WTC11 (cell line): Measurements from ENCODE around the gene SSBP2. TPM values are rescaled to one million over a fixed set of nuclear protein-coding genes. Genes with fewer than 3 reads are reported as not detected.

Source experiments
- ATAC-seq: fragments of 200-7000 bp; cut with Tn5 transposase; 2 replicates; pipeline ENCODE4 v1.10.0; 2021; ENCODE audit warnings: mild to moderate bottlenecking, moderate library complexity
- CTCF ChIA-PET: fragments of 300-600 bp; sonication (Branson Sonifier 250); formaldehyde crosslinking; loops from one replicate; lab custom pipeline; 2021; ENCODE audit warnings: antibody characterized with exemption; lab: Charles Lee
- POLR2A ChIA-PET: fragments of 350-600 bp; sonication (Branson Sonifier 250); formaldehyde crosslinking; loops from one replicate; lab custom pipeline; 2021; ENCODE audit warnings: antibody characterized with exemption; lab: Charles Lee
- DNase-seq: peaks from one replicate; pipeline ENCODE4 v3.0.0; 2021; ENCODE audit warnings: low spot score
- H3K27ac Mint-ChIP-seq: 2 replicates; pipeline ENCODE4 v1.8.0; 2021; ENCODE audit warnings: mixed read lengths
- H3K27me3 Mint-ChIP-seq: 2 replicates; pipeline ENCODE4 v1.8.0; 2021; ENCODE audit warnings: low read depth, mild to moderate bottlenecking, moderate library complexity, mixed read lengths
- H3K36me3 Mint-ChIP-seq: 2 replicates; pipeline ENCODE4 v1.8.0; 2021; ENCODE audit warnings: mixed read lengths
- H3K4me1 Mint-ChIP-seq: 2 replicates; pipeline ENCODE4 v1.8.0; 2022; ENCODE audit warnings: mixed read lengths
- H3K4me3 Mint-ChIP-seq: 2 replicates; pipeline ENCODE4 v1.8.0; 2021; ENCODE audit warnings: mild to moderate bottlenecking, moderate library complexity, mixed read lengths
- H3K9me3 Mint-ChIP-seq: 2 replicates; pipeline ENCODE4 v1.8.0; 2021; ENCODE audit warnings: mixed read lengths
- ATF1 ChIP-seq: sonication (generic); formaldehyde crosslinking; IDR thresholded peaks from 2 replicates; pipeline ENCODE4 v1.8.1; 2023; ENCODE audit warnings: mild to moderate bottlenecking, moderate library complexity, missing genetic modification reagents
- CBFB ChIP-seq: sonication (generic); formaldehyde crosslinking; IDR thresholded peaks from 2 replicates; pipeline ENCODE4 v1.8.1; 2022; ENCODE audit warnings: mild to moderate bottlenecking, low read depth, missing genetic modification reagents
- ESRRA ChIP-seq: sonication (generic); formaldehyde crosslinking; IDR thresholded peaks from 2 replicates; pipeline ENCODE4 v1.8.1; 2022; ENCODE audit warnings: mild to moderate bottlenecking, missing genetic modification reagents, borderline replicate concordance
- FOXJ3 ChIP-seq: sonication (generic); formaldehyde crosslinking; IDR thresholded peaks from 2 replicates; pipeline ENCODE4 v1.9.0; 2021; ENCODE audit warnings: missing genetic modification reagents, mild to moderate bottlenecking, borderline replicate concordance
- FOXK1 ChIP-seq: sonication (generic); formaldehyde crosslinking; IDR thresholded peaks from 2 replicates; pipeline ENCODE4 v1.8.0; 2022; ENCODE audit warnings: mild to moderate bottlenecking, moderate library complexity, missing genetic modification reagents
- GRHL2 ChIP-seq: fragments of 250-450 bp; sonication (Bioruptor Pico); IDR thresholded peaks from 2 replicates; pipeline ENCODE4 v1.8.0; 2022; ENCODE audit warnings: mild to moderate bottlenecking, moderate library complexity; ENCODE audit not compliant: insufficient replicate concordance, severe bottlenecking
- GTF2I ChIP-seq: fragments of 250-450 bp; sonication (Bioruptor Pico); conservative IDR thresholded peaks from 2 replicates; pipeline ENCODE4 v1.4.0; 2021; ENCODE audit warnings: mild to moderate bottlenecking
- PRRX2 ChIP-seq: fragments of 250-450 bp; sonication (Bioruptor Pico); IDR thresholded peaks from 2 replicates; pipeline ENCODE4 v1.8.0; 2021; ENCODE audit warnings: mild to moderate bottlenecking
- RELA ChIP-seq: sonication (generic); formaldehyde crosslinking; IDR thresholded peaks from 2 replicates; pipeline ENCODE4 v1.8.1; 2022; ENCODE audit warnings: missing genetic modification reagents, mild to moderate bottlenecking, borderline replicate concordance
- TCF7 ChIP-seq: sonication (generic); formaldehyde crosslinking; IDR thresholded peaks from 2 replicates; pipeline ENCODE4 v1.8.0; 2022; ENCODE audit warnings: mild to moderate bottlenecking, low read depth, missing genetic modification reagents, moderate library complexity
- TEAD4 ChIP-seq: sonication (generic); formaldehyde crosslinking; IDR thresholded peaks from 2 replicates; pipeline ENCODE4 v1.8.0; 2022; ENCODE audit warnings: mild to moderate bottlenecking, missing genetic modification reagents
- ZNF416 ChIP-seq: fragments of 250-450 bp; sonication (Bioruptor Pico); IDR thresholded peaks from 2 replicates; pipeline ENCODE4 v1.9.0; 2021; ENCODE audit warnings: mild to moderate bottlenecking, inconsistent platforms
- ZNF423 ChIP-seq: fragments of 250-450 bp; sonication (Bioruptor Pico); IDR thresholded peaks from 2 replicates; pipeline ENCODE4 v2.1.2; 2022; ENCODE audit warnings: mild to moderate bottlenecking, moderate library complexity
- total RNA-seq: library from RNA; stranded (reverse); gene quantifications from 3 replicates; pipeline ENCODE4 v1.2.3, GENCODE V29; 2021
- TF ChIP-seq, protein P1 (sequence below): sonication (generic); formaldehyde crosslinking; IDR thresholded peaks from 2 replicates; pipeline ENCODE4 v1.8.1; 2023; ENCODE audit warnings: mild to moderate bottlenecking, missing genetic modification reagents, borderline replicate concordance
- TF ChIP-seq, protein P2 (sequence below): sonication (generic); formaldehyde crosslinking; IDR thresholded peaks from 2 replicates; pipeline ENCODE4 v1.8.1; 2023; ENCODE audit warnings: mild to moderate bottlenecking, moderate library complexity, missing genetic modification reagents
- TF ChIP-seq, protein P3 (sequence below): sonication (generic); formaldehyde crosslinking; IDR thresholded peaks from 2 replicates; pipeline ENCODE4 v1.8.1; 2022; ENCODE audit warnings: low read depth, mild to moderate bottlenecking, moderate library complexity, missing genetic modification reagents, borderline replicate concordance
- TF ChIP-seq, protein P4 (sequence below): sonication (generic); formaldehyde crosslinking; IDR thresholded peaks from 2 replicates; pipeline ENCODE4 v1.8.1; 2022; ENCODE audit warnings: mild to moderate bottlenecking, moderate library complexity, missing genetic modification reagents
- TF ChIP-seq, protein P5 (sequence below): sonication (generic); formaldehyde crosslinking; IDR thresholded peaks from 2 replicates; pipeline ENCODE4 v1.8.1; 2023; ENCODE audit warnings: mild to moderate bottlenecking, missing genetic modification reagents, moderate library complexity

SSBP2 gene
- total RNA-seq, 1 experiment from 2014 or later: 24.9 TPM

DNA sequence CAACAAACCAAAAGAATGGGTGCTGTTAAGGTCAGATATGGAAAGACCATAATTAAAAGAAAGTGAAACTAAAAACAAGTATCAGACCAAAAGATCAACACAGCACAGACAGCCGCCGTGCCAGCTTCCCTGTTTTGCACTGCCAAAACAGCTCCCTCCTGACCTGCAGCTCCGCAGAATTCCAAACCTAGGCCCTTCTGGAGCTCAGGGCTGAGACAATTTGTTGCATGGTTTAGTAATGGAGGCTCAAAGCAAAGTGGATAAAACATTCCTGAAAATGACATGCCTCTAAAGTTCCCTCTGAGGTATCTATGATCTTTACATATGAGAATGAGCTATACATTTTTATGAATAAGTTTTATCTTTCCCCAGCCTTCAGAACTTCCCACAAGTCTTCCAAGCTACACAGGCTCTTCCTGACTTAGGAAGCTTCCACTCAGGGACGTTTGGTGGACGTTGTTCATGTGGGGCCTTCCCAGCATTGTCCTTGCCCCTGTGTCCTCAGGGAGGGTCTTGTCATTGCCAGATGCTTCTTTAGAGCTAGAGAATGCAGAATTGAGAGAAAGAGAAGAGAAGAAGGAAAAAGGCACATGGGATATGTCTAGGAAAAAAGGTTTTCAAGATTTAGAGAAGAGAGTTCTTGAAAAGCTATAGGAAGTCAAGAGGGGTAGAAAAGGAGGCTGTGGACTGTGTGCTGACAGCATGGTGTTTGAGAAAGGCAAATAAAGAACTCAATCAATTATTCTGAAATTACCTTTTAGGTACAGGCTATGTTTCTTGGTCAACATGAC is 28.4 kb upstream of the SSBP2 start:
- no peaks in the 10 kb centered on the region for H3K27me3 Mint-ChIP-seq
- peaks cover 15% of the 10 kb centered on the region for H3K4me1 Mint-ChIP-seq
- no peak overlapping the region for H3K27ac Mint-ChIP-seq
- DNase-seq: no peak
- H3K9me3 Mint-ChIP-seq: no peaks in the 10 kb centered on the region
- no peaks in the 10 kb centered on the region for H3K36me3 Mint-ChIP-seq
- TF ChIP-seq, protein P1, sequence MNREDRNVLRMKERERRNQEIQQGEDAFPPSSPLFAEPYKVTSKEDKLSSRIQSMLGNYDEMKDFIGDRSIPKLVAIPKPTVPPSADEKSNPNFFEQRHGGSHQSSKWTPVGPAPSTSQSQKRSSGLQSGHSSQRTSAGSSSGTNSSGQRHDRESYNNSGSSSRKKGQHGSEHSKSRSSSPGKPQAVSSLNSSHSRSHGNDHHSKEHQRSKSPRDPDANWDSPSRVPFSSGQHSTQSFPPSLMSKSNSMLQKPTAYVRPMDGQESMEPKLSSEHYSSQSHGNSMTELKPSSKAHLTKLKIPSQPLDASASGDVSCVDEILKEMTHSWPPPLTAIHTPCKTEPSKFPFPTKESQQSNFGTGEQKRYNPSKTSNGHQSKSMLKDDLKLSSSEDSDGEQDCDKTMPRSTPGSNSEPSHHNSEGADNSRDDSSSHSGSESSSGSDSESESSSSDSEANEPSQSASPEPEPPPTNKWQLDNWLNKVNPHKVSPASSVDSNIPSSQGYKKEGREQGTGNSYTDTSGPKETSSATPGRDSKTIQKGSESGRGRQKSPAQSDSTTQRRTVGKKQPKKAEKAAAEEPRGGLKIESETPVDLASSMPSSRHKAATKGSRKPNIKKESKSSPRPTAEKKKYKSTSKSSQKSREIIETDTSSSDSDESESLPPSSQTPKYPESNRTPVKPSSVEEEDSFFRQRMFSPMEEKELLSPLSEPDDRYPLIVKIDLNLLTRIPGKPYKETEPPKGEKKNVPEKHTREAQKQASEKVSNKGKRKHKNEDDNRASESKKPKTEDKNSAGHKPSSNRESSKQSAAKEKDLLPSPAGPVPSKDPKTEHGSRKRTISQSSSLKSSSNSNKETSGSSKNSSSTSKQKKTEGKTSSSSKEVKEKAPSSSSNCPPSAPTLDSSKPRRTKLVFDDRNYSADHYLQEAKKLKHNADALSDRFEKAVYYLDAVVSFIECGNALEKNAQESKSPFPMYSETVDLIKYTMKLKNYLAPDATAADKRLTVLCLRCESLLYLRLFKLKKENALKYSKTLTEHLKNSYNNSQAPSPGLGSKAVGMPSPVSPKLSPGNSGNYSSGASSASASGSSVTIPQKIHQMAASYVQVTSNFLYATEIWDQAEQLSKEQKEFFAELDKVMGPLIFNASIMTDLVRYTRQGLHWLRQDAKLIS: no peak
- TF ChIP-seq, protein P2, sequence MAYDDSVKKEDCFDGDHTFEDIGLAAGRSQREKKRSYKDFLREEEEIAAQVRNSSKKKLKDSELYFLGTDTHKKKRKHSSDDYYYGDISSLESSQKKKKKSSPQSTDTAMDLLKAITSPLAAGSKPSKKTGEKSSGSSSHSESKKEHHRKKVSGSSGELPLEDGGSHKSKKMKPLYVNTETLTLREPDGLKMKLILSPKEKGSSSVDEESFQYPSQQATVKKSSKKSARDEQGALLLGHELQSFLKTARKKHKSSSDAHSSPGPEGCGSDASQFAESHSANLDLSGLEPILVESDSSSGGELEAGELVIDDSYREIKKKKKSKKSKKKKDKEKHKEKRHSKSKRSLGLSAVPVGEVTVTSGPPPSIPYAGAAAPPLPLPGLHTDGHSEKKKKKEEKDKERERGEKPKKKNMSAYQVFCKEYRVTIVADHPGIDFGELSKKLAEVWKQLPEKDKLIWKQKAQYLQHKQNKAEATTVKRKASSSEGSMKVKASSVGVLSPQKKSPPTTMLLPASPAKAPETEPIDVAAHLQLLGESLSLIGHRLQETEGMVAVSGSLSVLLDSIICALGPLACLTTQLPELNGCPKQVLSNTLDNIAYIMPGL (CRISPR knock-in tag): no peak
- TF ChIP-seq ATF1 (CRISPR knock-in tag) (no peak), RELA (CRISPR knock-in tag) (no peak), CBFB (no peak), TCF7 (CRISPR knock-in tag) (no peak), GTF2I (CRISPR knock-in tag) (no peak), GRHL2 (no peak), TEAD4 (CRISPR knock-in tag) (no peak), ZNF416 (CRISPR knock-in tag) (no peak), ESRRA (CRISPR knock-in tag) (no peak), FOXK1 (no peak), ZNF423 (no peak), PRRX2 (no peak), FOXJ3 (CRISPR knock-in tag) (no peak)
- TF ChIP-seq, protein P3, sequence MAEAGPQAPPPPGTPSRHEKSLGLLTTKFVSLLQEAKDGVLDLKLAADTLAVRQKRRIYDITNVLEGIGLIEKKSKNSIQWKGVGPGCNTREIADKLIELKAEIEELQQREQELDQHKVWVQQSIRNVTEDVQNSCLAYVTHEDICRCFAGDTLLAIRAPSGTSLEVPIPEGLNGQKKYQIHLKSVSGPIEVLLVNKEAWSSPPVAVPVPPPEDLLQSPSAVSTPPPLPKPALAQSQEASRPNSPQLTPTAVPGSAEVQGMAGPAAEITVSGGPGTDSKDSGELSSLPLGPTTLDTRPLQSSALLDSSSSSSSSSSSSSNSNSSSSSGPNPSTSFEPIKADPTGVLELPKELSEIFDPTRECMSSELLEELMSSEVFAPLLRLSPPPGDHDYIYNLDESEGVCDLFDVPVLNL (CRISPR knock-in tag): no peak
- TF ChIP-seq, protein P4, sequence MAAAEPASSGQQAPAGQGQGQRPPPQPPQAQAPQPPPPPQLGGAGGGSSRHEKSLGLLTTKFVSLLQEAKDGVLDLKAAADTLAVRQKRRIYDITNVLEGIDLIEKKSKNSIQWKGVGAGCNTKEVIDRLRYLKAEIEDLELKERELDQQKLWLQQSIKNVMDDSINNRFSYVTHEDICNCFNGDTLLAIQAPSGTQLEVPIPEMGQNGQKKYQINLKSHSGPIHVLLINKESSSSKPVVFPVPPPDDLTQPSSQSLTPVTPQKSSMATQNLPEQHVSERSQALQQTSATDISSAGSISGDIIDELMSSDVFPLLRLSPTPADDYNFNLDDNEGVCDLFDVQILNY: no peak
- TF ChIP-seq, protein P5, sequence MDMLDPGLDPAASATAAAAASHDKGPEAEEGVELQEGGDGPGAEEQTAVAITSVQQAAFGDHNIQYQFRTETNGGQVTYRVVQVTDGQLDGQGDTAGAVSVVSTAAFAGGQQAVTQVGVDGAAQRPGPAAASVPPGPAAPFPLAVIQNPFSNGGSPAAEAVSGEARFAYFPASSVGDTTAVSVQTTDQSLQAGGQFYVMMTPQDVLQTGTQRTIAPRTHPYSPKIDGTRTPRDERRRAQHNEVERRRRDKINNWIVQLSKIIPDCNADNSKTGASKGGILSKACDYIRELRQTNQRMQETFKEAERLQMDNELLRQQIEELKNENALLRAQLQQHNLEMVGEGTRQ: no peak
- ChIA-PET CTCF (interaction anchor here (1.3 to 1.9 kb wide), 2 partner anchors 59 to 353 kb away, joined by 3 to 6 read pairs; no protein-coding TSS in a partner anchor), POLR2A (interaction anchor here (0.6 kb wide), 1 partner anchor 279 kb away, joined by 3 read pairs; no protein-coding TSS in a partner anchor)
- ATAC-seq: no peak
- no peak overlapping the region for H3K4me3 Mint-ChIP-seq
